Pulmonary artery endothelial cell (primary cell): Measurements from ENCODE around the gene RSRC2. TPM values are rescaled to one million over a fixed set of nuclear protein-coding genes. Genes with fewer than 3 reads are reported as not detected.

ENCODE experiments used
- total RNA-seq: library from RNA; depleted of rRNA; stranded (reverse); fragments of >200 nt; gene quantifications from 2 replicates; pipeline ENCODE4 v1.2.3, GENCODE V29; 2014

Gene RSRC2
- total RNA-seq, 1 donor from 2014 or later, result 32.6 TPM

Other genes with a start within 250 kb of the RSRC2 start
- 47.4 and 59.2 TPM in 2 replicates for gene CLIP1, start 104.3 kb downstream of the RSRC2 start, total RNA-seq
- gene ZCCHC8, start 26.0 kb downstream of the RSRC2 start, total RNA-seq, result 11.3 and 17.2 TPM in 2 replicates
- gene KNTC1, start 313 bp upstream of the RSRC2 start, total RNA-seq, result 25.7 and 42.4 TPM in 2 replicates
- gene HCAR2, start 176.4 kb upstream of the RSRC2 start, total RNA-seq, result not detected in 2 replicates
- gene HCAR3, start 189.9 kb upstream of the RSRC2 start, total RNA-seq, result not detected in 2 replicates
- gene HCAR1, start 203.9 kb upstream of the RSRC2 start, total RNA-seq, result under 0.01 and 0.04 TPM in 2 replicates
- 41.4 and 43.0 TPM in 2 replicates for gene DENR, start 225.9 kb upstream of the RSRC2 start, total RNA-seq
- 0.39 and 0.46 TPM in 2 replicates for gene CCDC62, start 247.6 kb upstream of the RSRC2 start, total RNA-seq